HS-5 (cell line): ENCODE data around the gene PAM16.
"Not testable (repeated sequence)": the region's sequence is repeated elsewhere in the genome, so short reads cannot be mapped to it uniquely, and the experiment has no call there.

ENCODE experiments used
- DNase-seq: peaks from one replicate; pipeline ENCODE4 v3.0.0-alpha.2; 2012; ENCODE audit warnings: low read depth

Gene PAM16

DNA sequence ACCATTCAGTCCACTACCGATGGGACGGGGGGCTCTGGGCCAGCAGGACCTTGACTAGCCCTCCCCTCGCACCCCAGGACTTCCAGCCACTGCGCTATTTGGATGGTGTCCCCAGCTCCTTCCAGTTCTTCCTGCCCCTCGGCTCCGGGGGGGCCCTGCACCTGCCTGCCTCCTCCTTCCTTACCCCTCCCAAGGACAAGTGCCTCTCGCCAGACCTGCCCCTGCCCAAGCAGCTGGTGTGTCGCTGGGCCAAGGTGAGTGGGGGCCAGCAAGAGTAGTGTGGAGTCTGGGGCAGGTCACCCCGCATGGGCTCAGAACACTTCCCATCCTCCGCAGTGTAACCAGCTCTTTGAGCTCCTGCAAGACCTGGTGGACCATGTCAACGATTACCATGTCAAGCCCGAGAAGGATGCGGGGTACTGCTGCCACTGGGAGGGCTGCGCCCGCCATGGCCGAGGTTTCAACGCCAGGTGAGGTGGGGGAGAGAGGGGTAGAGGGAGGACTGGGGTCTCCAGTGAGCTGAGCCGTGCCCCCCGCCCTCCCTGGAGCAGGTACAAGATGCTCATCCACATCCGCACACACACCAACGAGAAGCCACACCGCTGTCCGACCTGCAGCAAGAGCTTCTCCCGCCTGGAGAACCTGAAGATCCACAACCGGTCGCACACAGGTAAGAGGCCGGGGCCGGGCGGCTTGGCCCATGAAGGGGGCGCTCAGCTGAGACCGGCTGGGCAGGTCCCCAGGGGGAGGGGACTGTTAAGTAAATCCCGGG is 16.2 kb downstream of the PAM16 start:
- DNase-seq, result no peak

GRCh38 chr16:4333714-4334113 is 17.4 kb downstream of the PAM16 start:
- not testable (repeated sequence) for DNase-seq

DNA sequence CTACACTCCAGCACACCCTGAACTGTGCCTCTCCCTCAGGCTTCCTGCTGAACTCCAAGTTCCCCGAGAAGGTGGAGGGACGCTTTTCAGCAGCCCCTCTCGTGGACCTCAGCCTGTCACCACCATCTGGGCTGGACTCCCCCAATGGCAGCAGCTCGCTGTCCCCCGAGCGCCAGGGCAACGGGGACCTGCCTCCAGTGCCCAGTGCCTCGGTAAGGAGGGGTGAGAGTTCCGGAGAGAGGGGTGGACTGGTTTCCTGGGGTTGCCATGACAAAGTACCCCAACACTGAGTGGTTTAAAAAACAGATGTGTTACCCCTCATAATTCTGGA is 17.8 kb downstream of the PAM16 start:
- no peak for DNase-seq

GRCh38 chr16:4332623-4333307 is 18.4 kb downstream of the PAM16 start:
- DNase-seq, result no peak

DNA sequence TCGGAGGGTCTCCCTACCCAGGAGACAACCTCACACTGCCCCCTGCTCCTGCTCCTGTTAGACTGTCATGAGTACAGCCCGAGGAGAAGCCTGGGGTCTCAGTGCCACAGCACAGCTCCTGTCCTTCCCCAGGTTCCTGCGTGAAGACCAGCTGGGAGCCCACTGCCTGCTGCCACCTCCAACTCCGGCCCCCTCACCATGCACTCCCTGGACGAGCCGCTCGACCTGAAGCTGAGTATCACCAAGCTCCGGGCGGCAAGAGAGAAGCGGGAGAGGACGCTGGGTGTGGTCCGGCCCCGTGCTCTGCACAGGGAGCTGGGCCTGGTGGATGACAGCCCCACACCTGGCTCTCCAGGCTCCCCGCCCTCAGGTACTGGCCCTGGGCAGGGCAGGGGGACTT is 19.0 kb downstream of the PAM16 start:
- no peak for DNase-seq

DNA sequence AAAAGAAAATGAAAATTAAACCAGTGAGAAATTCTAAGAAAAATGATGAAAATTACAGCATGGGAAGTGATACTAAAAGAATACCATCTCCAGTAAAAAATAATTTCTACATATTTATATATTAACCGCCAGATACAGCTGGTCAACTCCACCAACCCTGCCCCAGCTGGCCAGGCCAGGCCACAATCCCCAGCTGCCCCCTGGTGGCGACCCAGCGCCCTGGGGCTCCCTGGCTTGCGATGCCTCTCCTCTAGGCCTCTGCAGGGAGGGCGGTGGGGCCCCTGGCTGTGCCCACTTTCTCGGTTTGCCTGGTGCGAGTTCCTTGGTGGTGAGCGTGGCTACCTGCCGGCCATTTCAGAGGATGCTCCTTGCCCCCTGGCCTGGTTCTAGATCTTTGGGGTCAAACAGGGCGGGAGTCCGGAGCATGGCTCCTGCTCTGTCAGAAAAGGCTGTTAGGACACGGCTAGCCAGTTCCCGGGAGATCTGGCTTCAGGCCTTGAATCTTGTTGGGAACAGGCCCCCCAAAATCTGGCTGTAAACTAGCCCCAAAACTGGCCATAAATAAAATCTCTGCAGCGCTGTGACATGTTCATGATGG is 20.7 kb downstream of the PAM16 start:
- no peak for DNase-seq

DNA sequence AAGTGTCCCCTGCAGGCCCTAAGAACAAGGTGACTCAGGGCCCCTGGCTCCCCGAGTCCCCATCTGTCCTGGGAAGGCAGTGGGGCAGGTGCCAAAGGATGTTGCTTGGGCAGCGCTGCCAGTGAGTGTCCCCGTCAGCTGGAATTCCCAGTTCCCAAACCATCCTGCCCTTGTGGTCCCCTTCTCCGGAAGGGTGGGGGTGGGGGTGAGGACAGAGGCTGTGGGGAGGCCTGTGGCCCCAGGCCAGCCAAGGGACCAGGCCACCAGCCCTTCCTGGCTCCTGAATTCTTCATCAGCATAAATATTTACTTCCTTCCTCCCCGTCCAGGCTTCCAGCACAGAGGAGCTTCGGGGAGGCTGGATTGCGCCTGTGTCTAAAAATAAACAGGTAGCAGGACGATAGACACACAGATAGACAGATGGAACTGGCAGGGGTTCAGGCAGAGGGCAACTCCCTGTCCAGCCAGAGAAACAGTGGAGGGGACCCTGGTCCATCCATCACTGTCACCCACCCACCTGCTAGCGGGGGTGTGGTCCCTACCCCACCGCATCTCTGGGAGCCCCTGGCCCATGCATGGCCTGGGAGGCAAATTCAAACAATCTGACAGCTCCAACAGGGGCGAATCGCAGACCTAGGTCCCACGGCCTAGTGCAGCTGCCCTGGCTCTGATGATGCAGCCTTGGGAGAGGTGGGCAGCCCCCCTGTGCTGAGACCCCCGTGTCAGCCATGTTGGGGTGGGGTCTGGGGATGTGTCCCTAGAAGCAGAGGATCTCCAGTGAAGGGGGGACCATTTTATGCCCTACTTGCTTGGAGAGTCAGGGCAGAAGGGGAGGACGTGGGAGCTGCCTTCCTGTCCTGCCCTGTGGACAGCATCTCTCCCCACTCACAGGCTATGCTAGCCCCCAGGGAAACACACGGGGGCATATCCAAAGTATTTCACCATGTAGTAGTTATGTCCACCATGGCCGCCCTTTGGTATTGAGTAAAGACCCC is 22.0 kb downstream of the PAM16 start:
- no peak for DNase-seq

- no peak for DNase-seq
Measured at GRCh38 chr16:4328046-4328781, 22.9 kb downstream of the PAM16 start.

DNA sequence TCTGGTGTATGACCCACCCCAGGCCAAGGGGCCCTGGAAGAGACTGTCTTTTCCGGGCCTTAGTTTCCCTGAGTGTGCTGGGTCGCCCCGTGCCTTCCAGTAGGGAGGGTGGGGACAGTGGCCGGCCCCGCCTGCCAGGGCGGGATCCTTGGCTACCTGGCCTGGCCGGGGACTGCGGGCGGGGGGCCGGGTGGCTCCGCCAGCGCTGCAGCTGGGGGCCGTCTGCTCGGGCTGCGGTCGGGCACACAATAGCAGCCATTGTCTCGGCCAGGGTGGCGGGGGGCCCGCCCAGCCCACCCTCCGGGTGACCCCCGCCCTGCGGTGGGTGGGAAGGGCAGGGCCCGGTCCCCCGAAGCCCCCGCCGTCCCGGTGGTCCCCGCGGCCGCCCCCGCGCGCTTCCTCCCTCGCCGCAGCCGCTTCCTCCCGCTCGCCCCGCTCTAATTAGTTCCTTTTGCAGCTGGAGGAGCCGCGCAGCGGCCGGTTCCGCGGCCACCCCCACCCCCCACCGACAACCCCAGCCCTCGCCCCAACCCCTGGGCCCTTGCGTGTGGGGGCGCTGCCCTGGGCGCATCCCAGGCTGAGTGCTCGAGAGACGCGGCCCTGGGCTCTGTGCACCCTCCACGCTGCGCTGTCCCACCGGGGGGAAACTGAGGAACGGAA is 23.6 kb downstream of the PAM16 start:
- DNase-seq, result no peak

- DNase-seq, result no peak
Measured at GRCh38 chr16:4325253-4325758, 25.8 kb downstream of the PAM16 start.

DNA sequence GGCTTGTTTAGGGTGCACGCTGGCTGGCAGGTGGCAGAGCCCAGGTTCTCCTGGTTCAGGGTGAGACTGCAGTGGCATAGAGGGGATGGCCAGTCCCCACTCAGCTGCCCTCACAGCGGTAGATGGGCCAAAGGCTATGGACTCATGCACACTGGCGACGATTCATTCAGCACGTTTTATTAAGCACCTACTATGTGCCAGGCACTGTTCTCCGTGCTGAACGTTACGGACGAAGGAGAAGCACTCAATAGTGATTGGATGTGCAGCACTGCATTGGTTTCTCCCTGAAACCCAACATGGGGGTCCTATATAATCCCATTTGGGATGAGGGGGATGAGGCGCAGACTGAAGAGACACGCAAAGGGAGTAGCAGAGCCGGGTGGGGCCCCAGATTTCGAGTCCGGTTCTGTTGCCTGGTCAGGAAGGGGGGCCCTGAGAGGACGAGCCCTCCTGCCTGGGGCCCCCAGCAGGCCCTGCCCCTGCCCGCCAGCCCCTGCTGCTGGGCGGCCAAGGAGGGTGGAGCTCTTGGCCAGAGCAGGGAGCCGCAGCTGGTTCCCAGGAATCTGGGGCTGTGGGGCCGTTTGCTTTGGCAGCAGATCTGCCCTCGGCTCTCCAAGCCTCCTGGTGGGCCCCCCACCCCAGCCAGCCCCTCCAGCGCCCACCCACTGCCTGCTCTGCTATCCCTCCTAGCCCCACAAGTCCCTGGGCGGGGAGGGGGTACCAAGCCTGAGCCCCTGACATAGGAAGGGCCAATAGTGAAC is 26.4 kb downstream of the PAM16 start:
- DNase-seq, result no peak

GRCh38 chr16:4323845-4324488 is 27.2 kb downstream of the PAM16 start:
- no peak for DNase-seq

GRCh38 chr16:4323071-4323844 is 27.9 kb downstream of the PAM16 start:
- DNase-seq, result no peak

DNA sequence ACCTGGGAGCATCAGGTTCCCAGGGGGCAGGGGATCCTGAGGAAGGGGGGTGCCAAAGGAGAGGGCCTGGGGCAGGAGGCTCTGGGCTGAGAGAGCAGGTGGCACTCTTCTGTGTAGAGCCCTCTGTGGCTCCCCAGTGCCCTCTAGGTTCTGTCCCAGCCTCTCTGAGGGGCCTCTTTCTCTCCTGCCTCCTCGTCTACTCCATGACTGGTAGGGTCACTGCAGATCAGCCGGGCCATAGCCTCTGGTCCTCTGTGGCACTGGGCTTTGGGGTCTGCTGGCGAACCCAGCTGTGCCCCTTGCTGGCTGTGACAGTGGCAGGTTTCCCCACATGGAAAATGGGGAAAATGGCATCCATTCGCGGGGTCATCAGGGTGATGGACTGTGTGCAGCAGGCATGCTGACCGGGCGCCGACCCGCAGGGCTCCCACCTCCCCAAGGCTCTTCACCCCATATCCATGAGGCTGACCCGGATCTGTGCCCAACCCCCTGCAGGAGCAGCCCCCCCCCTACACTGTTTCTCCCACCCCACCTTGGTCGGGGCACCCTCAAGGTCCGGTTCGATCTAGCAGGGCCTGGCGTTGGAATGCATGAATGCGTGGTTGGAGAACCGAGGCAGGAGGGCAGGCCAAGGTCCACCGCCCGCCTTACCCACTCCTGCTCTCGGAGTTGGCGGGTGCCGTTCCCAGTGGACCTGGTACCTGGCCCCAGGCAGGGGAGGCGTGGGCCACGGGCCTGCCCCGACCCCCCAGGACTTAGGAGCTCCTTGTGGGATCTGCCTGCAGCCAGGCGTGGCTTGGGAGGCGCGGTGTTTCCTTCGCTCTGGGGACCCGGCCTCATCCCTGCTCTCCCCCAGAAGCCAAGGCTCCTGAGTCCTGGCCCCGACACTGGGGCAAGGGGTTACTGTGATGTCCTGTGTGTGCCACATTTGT is 28.7 kb downstream of the PAM16 start:
- DNase-seq, result no peak

GRCh38 chr16:4321286-4322120 is 29.6 kb downstream of the PAM16 start:
- no peak for DNase-seq

DNA sequence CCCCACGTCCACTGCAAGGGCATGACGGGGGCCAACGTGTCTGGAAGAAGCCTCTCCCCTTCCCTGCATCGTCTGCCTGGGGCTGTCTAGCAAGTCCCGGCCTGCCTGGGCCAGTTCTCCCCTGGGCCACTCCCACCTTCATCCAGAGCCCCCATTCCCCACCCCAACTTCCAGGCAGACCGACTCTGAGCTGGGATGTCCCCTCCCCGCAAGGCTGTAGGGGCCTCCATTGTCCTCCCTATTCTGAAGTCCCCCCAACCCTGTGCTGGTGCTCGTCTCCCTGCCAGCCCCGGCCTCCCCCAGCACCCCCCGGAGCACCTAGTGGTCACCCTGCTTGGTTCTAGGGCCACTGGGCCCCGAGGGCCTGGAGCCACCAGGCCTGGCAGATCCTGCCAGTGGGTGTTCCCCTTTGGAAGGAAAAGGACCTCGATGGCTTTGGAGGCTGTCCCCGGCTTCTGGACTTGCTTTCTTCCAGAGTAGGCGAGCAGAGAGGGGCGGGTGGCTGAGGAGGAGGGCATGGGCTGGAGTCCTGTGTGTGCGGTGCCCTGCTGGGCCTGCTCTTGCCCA is 30.5 kb downstream of the PAM16 start:
- DNase-seq, result no peak
